Keratinocyte (primary cell): ENCODE data around the gene C16orf82. TPM values are rescaled to one million over a fixed set of nuclear protein-coding genes. Genes with fewer than 3 reads are reported as not detected.

Source experiments
- DNase-seq: peaks from one replicate; pipeline ENCODE4 v3.0.0-alpha.2; 2011; ENCODE audit warnings: low read depth, missing footprints, low spot score
- FAIRE-seq: peaks from 2 replicates; lab custom pipeline; 2011; peaks lifted over from hg19 to GRCh38; lab: Jason Lieb, UNC
- H2AFZ ChIP-seq: 2 replicates; pipeline ENCODE4 v1.6.0; 2012; ENCODE audit warnings: low read length, control low read depth, inconsistent platforms; ENCODE audit not compliant: control insufficient read depth
- H3K27ac ChIP-seq: 2 replicates; pipeline ENCODE4 v1.5.1; 2011; ENCODE audit warnings: low read length; ENCODE audit not compliant: control insufficient read depth, insufficient read depth
- H3K27me3 ChIP-seq: 3 replicates; pipeline ENCODE4 v1.6.0; 2011; ENCODE audit warnings: low read length; ENCODE audit not compliant: control insufficient read depth, insufficient read depth; ENCODE audit errors: extremely low read depth
- H3K36me3 ChIP-seq, 2 experiments: 2 replicates in 1 of 2; 3 replicates in 1 of 2; pipeline ENCODE4 v1.5.1; 2011; ENCODE audit warnings: low read length in 2 of 2, mild to moderate bottlenecking in 1 of 2; ENCODE audit not compliant: control insufficient read depth in 2 of 2, insufficient read depth in 2 of 2; ENCODE audit errors: extremely low read depth in 1 of 2
- H3K4me1 ChIP-seq: 3 replicates; pipeline ENCODE4 v1.5.1; 2011; ENCODE audit warnings: low read length; ENCODE audit not compliant: control insufficient read depth, insufficient read depth; ENCODE audit errors: extremely low read depth
- H3K4me2 ChIP-seq: 3 replicates; pipeline ENCODE4 v1.6.0; 2011; ENCODE audit warnings: low read depth, low read length; ENCODE audit not compliant: control insufficient read depth, insufficient read depth; ENCODE audit errors: extremely low read depth
- H3K4me3 ChIP-seq, 3 experiments: fragments of 200-600 bp in 1 of 3; sonication (generic) in 1 of 3; 2 replicates in 2 of 3; 3 replicates in 1 of 3; pipeline ENCODE4 v1.5.1; 2011 to 2016; ENCODE audit warnings: low read length in 3 of 3, mild to moderate bottlenecking in 3 of 3, control low read depth in 2 of 3, inconsistent platforms in 1 of 3, low read depth in 1 of 3, mixed read lengths in 1 of 3, mixed run types in 1 of 3, moderate library complexity in 1 of 3; ENCODE audit not compliant: control insufficient read depth in 2 of 3, insufficient read depth in 2 of 3; ENCODE audit errors: extremely low read depth in 1 of 3
- H3K79me2 ChIP-seq: 2 replicates; pipeline ENCODE4 v1.6.0; 2012; ENCODE audit warnings: low read length; ENCODE audit not compliant: control insufficient read depth, insufficient read depth
- H3K9ac ChIP-seq: 3 replicates; pipeline ENCODE4 v1.6.0; 2011; ENCODE audit warnings: low read length; ENCODE audit not compliant: control insufficient read depth, insufficient read depth; ENCODE audit errors: extremely low read depth
- H3K9me1 ChIP-seq: 3 replicates; pipeline ENCODE4 v1.6.0; 2011; ENCODE audit warnings: low read length; ENCODE audit not compliant: control insufficient read depth, insufficient read depth; ENCODE audit errors: extremely low read depth
- H3K9me3 ChIP-seq: 2 replicates; pipeline ENCODE4 v1.5.1; 2012; ENCODE audit warnings: low read depth, low read length; ENCODE audit not compliant: control insufficient read depth
- H4K20me1 ChIP-seq: 3 replicates; pipeline ENCODE4 v1.6.0; 2011; ENCODE audit warnings: low read length; ENCODE audit not compliant: control insufficient read depth, insufficient read depth; ENCODE audit errors: extremely low read depth
- EZH2 ChIP-seq: IDR thresholded peaks from one replicate; pipeline ENCODE4 v1.6.1; 2012; ENCODE audit warnings: inconsistent platforms, mild to moderate bottlenecking, low read length, moderate library complexity
- dilution Hi-C: fragments of 300-500 bp; cut with MboI; formaldehyde crosslinking; loops from one replicate; pipeline ENCODE4 v1.7.0; 2020; ENCODE audit warnings: low sequenced_read_pairs; ENCODE audit not compliant: extremely low pct_ligation_motif_present
- polyA plus RNA-seq, 5 experiments: library from polyadenylated mRNA; depleted of rRNA in 3 of 5; stranded (reverse) in 3 of 5; stranded (forward) in 1 of 5; unstranded in 1 of 5; fragments of >200 nt; gene quantifications; 1 replicate in 1 of 5; 2 replicates in 3 of 5; 3 replicates in 1 of 5; pipeline versions ENCODE4 v1.2.1 to v1.2.3, GENCODE V29; 2011 to 2012; ENCODE audit warnings: missing spikeins in 2 of 5, low read depth in 1 of 5, low replicate concordance in 1 of 5
- TF ChIP-seq, protein P1 (sequence below), 3 experiments: IDR thresholded peaks in 1 of 3; conservative IDR thresholded peaks in 1 of 3; optimal IDR thresholded peaks in 1 of 3; 2 replicates in 2 of 3; 3 replicates in 1 of 3; pipeline versions ENCODE3 to v1.5.1; 2011; ENCODE audit warnings: low read length in 3 of 3, mild to moderate bottlenecking in 3 of 3, moderate library complexity in 2 of 3, control low read depth in 1 of 3, inconsistent platforms in 1 of 3; ENCODE audit not compliant: insufficient read depth in 2 of 3; ENCODE audit errors: extremely low read depth in 1 of 3

C16orf82 gene
- polyA plus RNA-seq, 1 donor (not counting 4 experiments of a cell fraction or from before 2014, with no cell fraction given): not detected

DNA sequence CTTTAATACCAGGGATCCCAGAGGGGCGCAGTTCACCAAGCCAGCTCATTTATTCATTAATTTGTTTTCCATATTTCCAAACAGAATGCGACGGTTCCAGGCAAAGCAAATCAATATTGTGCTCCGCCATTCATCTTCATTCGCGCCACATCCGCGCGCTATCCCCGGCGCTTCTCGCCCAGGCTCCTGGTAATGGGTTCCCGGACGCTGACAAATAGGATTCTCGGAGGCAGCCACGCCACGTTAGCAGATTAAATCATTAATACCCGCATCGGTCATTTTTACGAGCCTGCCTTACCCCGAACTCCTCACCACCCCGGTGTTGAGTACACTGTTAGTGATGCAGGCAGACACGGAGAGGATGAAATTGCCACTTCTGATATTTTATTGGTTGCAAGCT lies 26.0 kb upstream of the C16orf82 start:
- Histone ChIP-seq H3K4me2 (no peak overlapping the region), H3K27ac (no peak overlapping the region), H3K4me3 (no peak overlapping the region), H3K9me1 (no peaks in the 10 kb centered on the region), H2AFZ (no peak overlapping the region), H3K79me2 (no peaks in the 10 kb centered on the region), H4K20me1 (no peaks in the 10 kb centered on the region), H3K9ac (no peak overlapping the region), H3K27me3 (no peaks in the 10 kb centered on the region), H3K9me3 (no peaks in the 10 kb centered on the region), H3K4me1 (no peaks in the 10 kb centered on the region), H3K36me3 (no peaks in the 10 kb centered on the region)
- DNase-seq: no peak
- dilution Hi-C loops: no loop called here
- no peak for FAIRE-seq
- TF ChIP-seq EZH2: no peak
- TF ChIP-seq, protein P1, sequence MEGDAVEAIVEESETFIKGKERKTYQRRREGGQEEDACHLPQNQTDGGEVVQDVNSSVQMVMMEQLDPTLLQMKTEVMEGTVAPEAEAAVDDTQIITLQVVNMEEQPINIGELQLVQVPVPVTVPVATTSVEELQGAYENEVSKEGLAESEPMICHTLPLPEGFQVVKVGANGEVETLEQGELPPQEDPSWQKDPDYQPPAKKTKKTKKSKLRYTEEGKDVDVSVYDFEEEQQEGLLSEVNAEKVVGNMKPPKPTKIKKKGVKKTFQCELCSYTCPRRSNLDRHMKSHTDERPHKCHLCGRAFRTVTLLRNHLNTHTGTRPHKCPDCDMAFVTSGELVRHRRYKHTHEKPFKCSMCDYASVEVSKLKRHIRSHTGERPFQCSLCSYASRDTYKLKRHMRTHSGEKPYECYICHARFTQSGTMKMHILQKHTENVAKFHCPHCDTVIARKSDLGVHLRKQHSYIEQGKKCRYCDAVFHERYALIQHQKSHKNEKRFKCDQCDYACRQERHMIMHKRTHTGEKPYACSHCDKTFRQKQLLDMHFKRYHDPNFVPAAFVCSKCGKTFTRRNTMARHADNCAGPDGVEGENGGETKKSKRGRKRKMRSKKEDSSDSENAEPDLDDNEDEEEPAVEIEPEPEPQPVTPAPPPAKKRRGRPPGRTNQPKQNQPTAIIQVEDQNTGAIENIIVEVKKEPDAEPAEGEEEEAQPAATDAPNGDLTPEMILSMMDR (optimal IDR thresholded peaks at IDR 0.05 in 1 of 3, IDR thresholded peaks at IDR 0.05 in 1 of 3, conservative IDR thresholded peaks at IDR 0.05 in 1 of 3; ENCODE audit: extremely low read depth in 1 of 3, insufficient read depth in 2 of 3, low read length in 3 of 3): no peak

DNA sequence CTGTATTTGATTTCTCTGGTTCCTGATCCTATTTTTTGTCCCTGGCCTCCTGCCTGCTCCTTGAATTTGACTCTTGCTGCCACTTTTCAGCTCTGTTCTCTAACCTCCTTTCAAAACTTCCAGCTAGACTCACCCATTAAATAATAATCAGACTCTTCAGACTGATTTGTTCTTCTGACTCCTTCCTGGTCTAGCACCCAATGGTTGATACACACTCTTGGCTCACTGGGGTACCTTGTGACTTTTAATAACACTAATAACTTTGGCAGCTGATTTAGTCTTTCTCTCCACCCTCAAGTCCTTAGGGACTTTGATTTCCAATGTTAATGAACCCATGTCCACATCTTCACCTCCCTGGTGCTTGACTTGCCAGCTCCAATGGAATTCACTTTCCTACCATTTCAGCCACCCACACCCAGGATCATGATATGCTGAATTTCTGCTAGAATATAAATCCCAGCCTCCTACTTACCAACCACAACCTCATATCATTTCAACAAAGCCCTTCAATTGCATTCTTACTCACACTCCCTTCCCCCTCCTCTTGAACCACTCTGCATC lies 19.7 kb upstream of the C16orf82 start:
- H3K27me3 ChIP-seq: no peaks in the 10 kb centered on the region
- no peak for TF ChIP-seq EZH2
- TF ChIP-seq, protein P1 (optimal IDR thresholded peaks at IDR 0.05 in 1 of 3, IDR thresholded peaks at IDR 0.05 in 1 of 3, conservative IDR thresholded peaks at IDR 0.05 in 1 of 3; ENCODE audit: extremely low read depth in 1 of 3, insufficient read depth in 2 of 3, low read length in 3 of 3): no peak
- no peak for DNase-seq
- no peak for FAIRE-seq
- H3K9me3 ChIP-seq: no peaks in the 10 kb centered on the region
- no peaks in the 10 kb centered on the region for H4K20me1 ChIP-seq
- H3K4me3 ChIP-seq: no peak overlapping the region
- no peaks in the 10 kb centered on the region for H3K79me2 ChIP-seq
- dilution Hi-C loops: no loop called here
- no peak overlapping the region for H3K4me2 ChIP-seq
- no peak overlapping the region for H3K9ac ChIP-seq
- no peaks in the 10 kb centered on the region for H3K4me1 ChIP-seq
- no peaks in the 10 kb centered on the region for H3K36me3 ChIP-seq
- no peak overlapping the region for H3K27ac ChIP-seq
- no peak overlapping the region for H2AFZ ChIP-seq
- no peaks in the 10 kb centered on the region for H3K9me1 ChIP-seq
